Measurements from ENCODE around the gene RAB18.

GRCh38 chr10:27506280-27506679, 2.2 kb downstream of the RAB18 start:
- TF ChIP-seq ZNF169 (tag by site-specific recombination; IDR thresholded peaks at IDR 0.05) (no peak), GLI2 (tag by site-specific recombination; IDR thresholded peaks at IDR 0.05; ENCODE audit: borderline replicate concordance, low read depth) (no peak), ZNF354C (tag by site-specific recombination; IDR thresholded peaks at IDR 0.05; ENCODE audit: borderline replicate concordance, low read depth) (no peak), ZNF175 (tag by site-specific recombination; IDR thresholded peaks at IDR 0.05) (no peak), ZNF514 (tag by site-specific recombination; IDR thresholded peaks at IDR 0.05) (no peak), YY2 (tag by site-specific recombination; IDR thresholded peaks at IDR 0.05) (no peak), ZNF274 (IDR thresholded peaks at IDR 0.05; ENCODE audit: low read length) (no peak), ZNF274 (tag by site-specific recombination; IDR thresholded peaks at IDR 0.05; ENCODE audit: borderline replicate concordance) (no peak), KLF16 (tag by site-specific recombination; IDR thresholded peaks at IDR 0.05) (no peak), ZNF639 (tag by site-specific recombination; IDR thresholded peaks at IDR 0.05) (no peak)
- TF ChIP-seq, protein P1, sequence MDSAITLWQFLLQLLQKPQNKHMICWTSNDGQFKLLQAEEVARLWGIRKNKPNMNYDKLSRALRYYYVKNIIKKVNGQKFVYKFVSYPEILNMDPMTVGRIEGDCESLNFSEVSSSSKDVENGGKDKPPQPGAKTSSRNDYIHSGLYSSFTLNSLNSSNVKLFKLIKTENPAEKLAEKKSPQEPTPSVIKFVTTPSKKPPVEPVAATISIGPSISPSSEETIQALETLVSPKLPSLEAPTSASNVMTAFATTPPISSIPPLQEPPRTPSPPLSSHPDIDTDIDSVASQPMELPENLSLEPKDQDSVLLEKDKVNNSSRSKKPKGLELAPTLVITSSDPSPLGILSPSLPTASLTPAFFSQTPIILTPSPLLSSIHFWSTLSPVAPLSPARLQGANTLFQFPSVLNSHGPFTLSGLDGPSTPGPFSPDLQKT (IDR thresholded peaks at IDR 0.05; ENCODE audit: borderline replicate concordance, low read depth, low read length), result no peak
- TF ChIP-seq, protein P2, sequence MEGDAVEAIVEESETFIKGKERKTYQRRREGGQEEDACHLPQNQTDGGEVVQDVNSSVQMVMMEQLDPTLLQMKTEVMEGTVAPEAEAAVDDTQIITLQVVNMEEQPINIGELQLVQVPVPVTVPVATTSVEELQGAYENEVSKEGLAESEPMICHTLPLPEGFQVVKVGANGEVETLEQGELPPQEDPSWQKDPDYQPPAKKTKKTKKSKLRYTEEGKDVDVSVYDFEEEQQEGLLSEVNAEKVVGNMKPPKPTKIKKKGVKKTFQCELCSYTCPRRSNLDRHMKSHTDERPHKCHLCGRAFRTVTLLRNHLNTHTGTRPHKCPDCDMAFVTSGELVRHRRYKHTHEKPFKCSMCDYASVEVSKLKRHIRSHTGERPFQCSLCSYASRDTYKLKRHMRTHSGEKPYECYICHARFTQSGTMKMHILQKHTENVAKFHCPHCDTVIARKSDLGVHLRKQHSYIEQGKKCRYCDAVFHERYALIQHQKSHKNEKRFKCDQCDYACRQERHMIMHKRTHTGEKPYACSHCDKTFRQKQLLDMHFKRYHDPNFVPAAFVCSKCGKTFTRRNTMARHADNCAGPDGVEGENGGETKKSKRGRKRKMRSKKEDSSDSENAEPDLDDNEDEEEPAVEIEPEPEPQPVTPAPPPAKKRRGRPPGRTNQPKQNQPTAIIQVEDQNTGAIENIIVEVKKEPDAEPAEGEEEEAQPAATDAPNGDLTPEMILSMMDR (tag by site-specific recombination; IDR thresholded peaks at IDR 0.05), result no peak
- TF ChIP-seq, protein P3, sequence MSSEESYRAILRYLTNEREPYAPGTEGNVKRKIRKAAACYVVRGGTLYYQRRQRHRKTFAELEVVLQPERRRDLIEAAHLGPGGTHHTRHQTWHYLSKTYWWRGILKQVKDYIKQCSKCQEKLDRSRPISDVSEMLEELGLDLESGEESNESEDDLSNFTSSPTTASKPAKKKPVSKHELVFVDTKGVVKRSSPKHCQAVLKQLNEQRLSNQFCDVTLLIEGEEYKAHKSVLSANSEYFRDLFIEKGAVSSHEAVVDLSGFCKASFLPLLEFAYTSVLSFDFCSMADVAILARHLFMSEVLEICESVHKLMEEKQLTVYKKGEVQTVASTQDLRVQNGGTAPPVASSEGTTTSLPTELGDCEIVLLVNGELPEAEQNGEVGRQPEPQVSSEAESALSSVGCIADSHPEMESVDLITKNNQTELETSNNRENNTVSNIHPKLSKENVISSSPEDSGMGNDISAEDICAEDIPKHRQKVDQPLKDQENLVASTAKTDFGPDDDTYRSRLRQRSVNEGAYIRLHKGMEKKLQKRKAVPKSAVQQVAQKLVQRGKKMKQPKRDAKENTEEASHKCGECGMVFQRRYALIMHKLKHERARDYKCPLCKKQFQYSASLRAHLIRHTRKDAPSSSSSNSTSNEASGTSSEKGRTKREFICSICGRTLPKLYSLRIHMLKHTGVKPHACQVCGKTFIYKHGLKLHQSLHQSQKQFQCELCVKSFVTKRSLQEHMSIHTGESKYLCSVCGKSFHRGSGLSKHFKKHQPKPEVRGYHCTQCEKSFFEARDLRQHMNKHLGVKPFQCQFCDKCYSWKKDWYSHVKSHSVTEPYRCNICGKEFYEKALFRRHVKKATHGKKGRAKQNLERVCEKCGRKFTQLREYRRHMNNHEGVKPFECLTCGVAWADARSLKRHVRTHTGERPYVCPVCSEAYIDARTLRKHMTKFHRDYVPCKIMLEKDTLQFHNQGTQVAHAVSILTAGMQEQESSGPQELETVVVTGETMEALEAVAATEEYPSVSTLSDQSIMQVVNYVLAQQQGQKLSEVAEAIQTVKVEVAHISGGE (tag by site-specific recombination; conservative IDR thresholded peaks at IDR 0.05; ENCODE audit: low read depth), result no peak
- TF ChIP-seq, protein P4, sequence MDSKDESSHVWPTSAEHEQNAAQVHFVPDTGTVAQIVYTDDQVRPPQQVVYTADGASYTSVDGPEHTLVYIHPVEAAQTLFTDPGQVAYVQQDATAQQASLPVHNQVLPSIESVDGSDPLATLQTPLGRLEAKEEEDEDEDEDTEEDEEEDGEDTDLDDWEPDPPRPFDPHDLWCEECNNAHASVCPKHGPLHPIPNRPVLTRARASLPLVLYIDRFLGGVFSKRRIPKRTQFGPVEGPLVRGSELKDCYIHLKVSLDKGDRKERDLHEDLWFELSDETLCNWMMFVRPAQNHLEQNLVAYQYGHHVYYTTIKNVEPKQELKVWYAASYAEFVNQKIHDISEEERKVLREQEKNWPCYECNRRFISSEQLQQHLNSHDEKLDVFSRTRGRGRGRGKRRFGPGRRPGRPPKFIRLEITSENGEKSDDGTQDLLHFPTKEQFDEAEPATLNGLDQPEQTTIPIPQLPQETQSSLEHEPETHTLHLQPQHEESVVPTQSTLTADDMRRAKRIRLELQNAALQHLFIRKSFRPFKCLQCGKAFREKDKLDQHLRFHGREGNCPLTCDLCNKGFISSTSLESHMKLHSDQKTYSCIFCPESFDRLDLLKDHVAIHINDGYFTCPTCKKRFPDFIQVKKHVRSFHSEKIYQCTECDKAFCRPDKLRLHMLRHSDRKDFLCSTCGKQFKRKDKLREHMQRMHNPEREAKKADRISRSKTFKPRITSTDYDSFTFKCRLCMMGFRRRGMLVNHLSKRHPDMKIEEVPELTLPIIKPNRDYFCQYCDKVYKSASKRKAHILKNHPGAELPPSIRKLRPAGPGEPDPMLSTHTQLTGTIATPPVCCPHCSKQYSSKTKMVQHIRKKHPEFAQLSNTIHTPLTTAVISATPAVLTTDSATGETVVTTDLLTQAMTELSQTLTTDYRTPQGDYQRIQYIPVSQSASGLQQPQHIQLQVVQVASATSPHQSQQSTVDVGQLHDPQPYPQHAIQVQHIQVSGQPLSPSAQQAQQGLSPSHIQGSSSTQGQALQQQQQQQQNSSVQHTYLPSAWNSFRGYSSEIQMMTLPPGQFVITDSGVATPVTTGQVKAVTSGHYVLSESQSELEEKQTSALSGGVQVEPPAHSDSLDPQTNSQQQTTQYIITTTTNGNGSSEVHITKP (tag by site-specific recombination; IDR thresholded peaks at IDR 0.05), result no peak
- TF ChIP-seq, protein P5, sequence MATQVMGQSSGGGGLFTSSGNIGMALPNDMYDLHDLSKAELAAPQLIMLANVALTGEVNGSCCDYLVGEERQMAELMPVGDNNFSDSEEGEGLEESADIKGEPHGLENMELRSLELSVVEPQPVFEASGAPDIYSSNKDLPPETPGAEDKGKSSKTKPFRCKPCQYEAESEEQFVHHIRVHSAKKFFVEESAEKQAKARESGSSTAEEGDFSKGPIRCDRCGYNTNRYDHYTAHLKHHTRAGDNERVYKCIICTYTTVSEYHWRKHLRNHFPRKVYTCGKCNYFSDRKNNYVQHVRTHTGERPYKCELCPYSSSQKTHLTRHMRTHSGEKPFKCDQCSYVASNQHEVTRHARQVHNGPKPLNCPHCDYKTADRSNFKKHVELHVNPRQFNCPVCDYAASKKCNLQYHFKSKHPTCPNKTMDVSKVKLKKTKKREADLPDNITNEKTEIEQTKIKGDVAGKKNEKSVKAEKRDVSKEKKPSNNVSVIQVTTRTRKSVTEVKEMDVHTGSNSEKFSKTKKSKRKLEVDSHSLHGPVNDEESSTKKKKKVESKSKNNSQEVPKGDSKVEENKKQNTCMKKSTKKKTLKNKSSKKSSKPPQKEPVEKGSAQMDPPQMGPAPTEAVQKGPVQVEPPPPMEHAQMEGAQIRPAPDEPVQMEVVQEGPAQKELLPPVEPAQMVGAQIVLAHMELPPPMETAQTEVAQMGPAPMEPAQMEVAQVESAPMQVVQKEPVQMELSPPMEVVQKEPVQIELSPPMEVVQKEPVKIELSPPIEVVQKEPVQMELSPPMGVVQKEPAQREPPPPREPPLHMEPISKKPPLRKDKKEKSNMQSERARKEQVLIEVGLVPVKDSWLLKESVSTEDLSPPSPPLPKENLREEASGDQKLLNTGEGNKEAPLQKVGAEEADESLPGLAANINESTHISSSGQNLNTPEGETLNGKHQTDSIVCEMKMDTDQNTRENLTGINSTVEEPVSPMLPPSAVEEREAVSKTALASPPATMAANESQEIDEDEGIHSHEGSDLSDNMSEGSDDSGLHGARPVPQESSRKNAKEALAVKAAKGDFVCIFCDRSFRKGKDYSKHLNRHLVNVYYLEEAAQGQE (tag by site-specific recombination; IDR thresholded peaks at IDR 0.05), result no peak

All from HEK293 (cell line).